Thyroid gland (tissue), 4 donors: Measurements from ENCODE around the gene OCA2. TPM values are rescaled to one million over a fixed set of nuclear protein-coding genes. Genes with fewer than 3 reads are reported as not detected.
A peak's percentile ranks its signal among the peaks of the same experiment; 100 is the strongest.

Source experiments
- DNase-seq, 2 donors: peaks; one replicate each; pipeline ENCODE4 v3.0.0-alpha.2; 2019
- H3K27ac ChIP-seq, 3 donors: fragments of 200-600 bp; sonication (generic); 1 replicate in 2 of 3; 2 replicates in 1 of 3; pipeline ENCODE4 v1.5.1; 2016 to 2019; ENCODE audit warnings: mild to moderate bottlenecking in 1 of 3, moderate library complexity in 1 of 3
- H3K27me3 ChIP-seq: fragments of 200-600 bp; sonication (generic); one replicate; pipeline ENCODE4 v1.5.1; 2019
- H3K36me3 ChIP-seq, 2 donors: fragments of 200-600 bp; sonication (generic); one replicate each; pipeline ENCODE4 v1.5.1; 2016 to 2019
- H3K4me1 ChIP-seq, 2 donors: fragments of 200-600 bp; sonication (generic); one replicate each; pipeline ENCODE4 v1.5.1; 2017 to 2019
- H3K4me3 ChIP-seq, 3 donors: fragments of 200-600 bp; sonication (generic); replicated peaks in 1 of 3; 1 replicate in 2 of 3; 2 replicates in 1 of 3; pipeline ENCODE4 v1.5.1; 2016; ENCODE audit warnings: mild to moderate bottlenecking in 1 of 3
- H3K9me3 ChIP-seq: fragments of 200-600 bp; sonication (generic); one replicate; pipeline ENCODE4 v1.5.1; 2017
- CTCF ChIP-seq, 6 experiments: fragments of 200-600 bp in 3 of 6; fragments of 450-650 bp in 3 of 6; sonication (generic) in 3 of 6; IDR thresholded peaks; one replicate each; pipeline ENCODE4 v1.5.1; 2016 to 2019; ENCODE audit warnings: antibody characterized with exemption in 6 of 6, mild to moderate bottlenecking in 2 of 6, inconsistent platforms in 1 of 6, moderate library complexity in 1 of 6
- POLR2A ChIP-seq, 2 donors: fragments of 450-650 bp; IDR thresholded peaks; one replicate each; pipeline ENCODE4 v1.6.1; 2017; ENCODE audit warnings: antibody characterized with exemption in 2 of 2, mild to moderate bottlenecking in 2 of 2, moderate library complexity in 1 of 2
- WGBS, 2 donors: methylation state at CpG; one replicate each; pipeline ENCODE4 v1.1.5; 2017; 5-methylcytosine and 5-hydroxymethylcytosine counted together
- intact Hi-C: fragments of 100-400 bp; cut with DNase I; formaldehyde crosslinking; loops from one replicate; pipeline ENCODE4 v1.15.1; 2023
- total RNA-seq, 4 donors: library from RNA; depleted of rRNA; stranded (reverse); fragments of >200 nt; gene quantifications; one replicate each; pipeline ENCODE4 v1.2.3, GENCODE V29; 2016

The OCA2 gene
- total RNA-seq, 4 donors from 2014 or later = 5.5 to 20.5 (median 13.8) TPM

GRCh38 chr15:28096411-28096669 lies 2.8 kb downstream of the OCA2 start:
- no peak for TF ChIP-seq CTCF (IDR thresholded peaks at IDR 0.05)
- no peak for TF ChIP-seq POLR2A (IDR thresholded peaks at IDR 0.05)
- Histone ChIP-seq H3K4me1 (peaks cover 43 to 59% of the 10 kb centered on the region in 2 donors), H3K27me3 (no peaks in the 10 kb centered on the region), H3K4me3 (peak overlapping the region; percentile 22 to 29 (median 24)), H3K27ac (peak overlapping the region; percentile 18 to 86 (median 81)), H3K36me3 (no peaks in the 10 kb centered on the region), H3K9me3 (no peaks in the 10 kb centered on the region)
- intact Hi-C loops = no loop called here
- WGBS, 2 donors = 0 to 3% methylated on average over 4 to 6 of the region's 13 CpGs
- no peak for DNase-seq

- WGBS, 2 donors = 12% methylated on average over 14 to 15 of the region's 76 CpGs
- TF ChIP-seq POLR2A (IDR thresholded peaks at IDR 0.05) (peak in 1 of 2 donors; percentile 61), CTCF (IDR thresholded peaks at IDR 0.05) (no peak)
- H3K9me3 ChIP-seq = no peaks in the 10 kb centered on the region
- DNase-seq = peak; percentile 84 to 91
- peaks cover 43 to 59% of the 10 kb centered on the region in 2 donors for H3K4me1 ChIP-seq
- H3K4me3 ChIP-seq = peak overlapping the region in 1 of 3 donors; percentile 29
- no peaks in the 10 kb centered on the region for H3K36me3 ChIP-seq
- no peaks in the 10 kb centered on the region for H3K27me3 ChIP-seq
- intact Hi-C loops = no loop called here
- H3K27ac ChIP-seq = peak overlapping the region; percentile 64 to 81 (median 78)
Measured at GRCh38 chr15:28094732-28095521, 4.2 kb downstream of the OCA2 start.

GRCh38 chr15:28093752-28094535 lies 5.2 kb downstream of the OCA2 start:
- Histone ChIP-seq H3K27ac (peak overlapping the region; percentile 64 to 81 (median 78)), H3K36me3 (no peaks in the 10 kb centered on the region), H3K9me3 (no peaks in the 10 kb centered on the region), H3K4me3 (peak overlapping the region in 1 of 3 donors; percentile 29), H3K4me1 (peaks cover 43 to 52% of the 10 kb centered on the region in 2 donors), H3K27me3 (no peaks in the 10 kb centered on the region)
- TF ChIP-seq CTCF (IDR thresholded peaks at IDR 0.05) = no peak
- no peak for TF ChIP-seq POLR2A (IDR thresholded peaks at IDR 0.05)
- intact Hi-C loops = no loop called here
- 42 to 57% methylated on average over 15 to 20 of the region's 20 CpGs for WGBS, 2 donors
- DNase-seq = peak; percentile 50 to 55

- Histone ChIP-seq H3K4me3 (no peak overlapping the region), H3K36me3 (no peaks in the 10 kb centered on the region), H3K27ac (no peak overlapping the region), H3K9me3 (no peaks in the 10 kb centered on the region), H3K27me3 (no peaks in the 10 kb centered on the region), H3K4me1 (peaks cover 25 to 26% of the 10 kb centered on the region in 2 donors)
- WGBS, 2 donors = 96 to 98% methylated on average over 2 of the region's 2 CpGs
- no peak for DNase-seq
- no peak for TF ChIP-seq POLR2A (IDR thresholded peaks at IDR 0.05)
- TF ChIP-seq CTCF (IDR thresholded peaks at IDR 0.05) = no peak
- intact Hi-C loops = no loop called here
Measured at GRCh38 chr15:28091313-28091712, 7.8 kb downstream of the OCA2 start.
